OCI-LY3 (cell line): ENCODE data around the gene LINGO1.

Source experiments
- CTCF ChIP-seq: fragments of 200-600, 300-600 bp; sonication (generic); IDR thresholded peaks from 2 replicates; pipeline ENCODE4 v1.5.1; 2014; ENCODE audit warnings: antibody characterized with exemption, low read length, low read depth
- EZH2phosphoT487 ChIP-seq: fragments of 200-600 bp; shearing (Covaris generic); IDR thresholded peaks from 2 replicates; pipeline ENCODE4 v1.6.1; 2018; ENCODE audit warnings: antibody characterized with exemption, mixed run types, low read depth

GRCh38 chr15:77657634-77658238 lies 25.0 kb upstream of the LINGO1 start:
- TF ChIP-seq CTCF: no peak
- TF ChIP-seq EZH2phosphoT487: no peak
